Naive thymus-derived CD4-positive, alpha-beta T cell (primary cell): Measurements from ENCODE around the gene MYH13. TPM values are rescaled to one million over a fixed set of nuclear protein-coding genes. Genes with fewer than 3 reads are reported as not detected.

Source experiments
- ATAC-seq: fragments of 150-1000 bp; cut with Tn5 transposase; 2 replicates; pipeline ENCODE4 v1.10.0; 2021; ENCODE audit warnings: mild to moderate bottlenecking, moderate library complexity
- CTCF ChIA-PET: fragments of 350-600 bp; sonication (Branson Sonifier 250); formaldehyde crosslinking; loops from one replicate; lab custom pipeline; 2021; ENCODE audit warnings: antibody characterized with exemption; lab: Charles Lee
- POLR2A ChIA-PET: fragments of 350-600 bp; sonication (Branson Sonifier 250); formaldehyde crosslinking; loops from one replicate; lab custom pipeline; 2021; ENCODE audit warnings: antibody characterized with exemption, inconsistent platforms; lab: Charles Lee
- DNase-seq, 9 donors: peaks; one replicate each; pipeline versions ENCODE4 v3.0.0 to v3.0.0-alpha.2; 2020 to 2022; ENCODE audit warnings: mixed read lengths in 1 of 9
- H3K27ac ChIP-seq: one replicate; pipeline ENCODE4 v1.7.0; 2013; ENCODE audit warnings: mild to moderate bottlenecking, low read depth, low read length, moderate library complexity
- H3K27me3 ChIP-seq, 2 donors: one replicate each; pipeline ENCODE4 v1.7.0; 2013; ENCODE audit warnings: low read length in 2 of 2, mild to moderate bottlenecking in 2 of 2, moderate library complexity in 2 of 2; ENCODE audit not compliant: control insufficient read depth in 2 of 2, insufficient read depth in 2 of 2
- H3K36me3 ChIP-seq, 3 experiments: 1 replicate in 2 of 3; 2 replicates in 1 of 3; pipeline ENCODE4 v1.7.0; 2013; ENCODE audit warnings: low read length in 3 of 3, mild to moderate bottlenecking in 3 of 3, moderate library complexity in 1 of 3; ENCODE audit not compliant: insufficient read depth in 3 of 3, control insufficient read depth in 2 of 3
- H3K4me1 ChIP-seq, 2 donors: one replicate each; pipeline ENCODE4 v1.7.0; 2013; ENCODE audit warnings: low read length in 2 of 2, mild to moderate bottlenecking in 2 of 2, moderate library complexity in 1 of 2; ENCODE audit not compliant: control insufficient read depth in 2 of 2, insufficient read depth in 2 of 2
- H3K4me3 ChIP-seq: 2 replicates; pipeline ENCODE4 v1.7.0; 2013; ENCODE audit warnings: mild to moderate bottlenecking, low read length
- H3K9me3 ChIP-seq, 3 experiments: 1 replicate in 2 of 3; 2 replicates in 1 of 3; pipeline ENCODE4 v1.7.0; 2013; ENCODE audit warnings: low read length in 3 of 3; ENCODE audit not compliant: control insufficient read depth in 2 of 3
- H3K27ac Mint-ChIP-seq, 9 donors: one replicate each; pipeline ENCODE4 v1.8.0; 2020 to 2022; ENCODE audit warnings: mixed read lengths in 9 of 9, mild to moderate bottlenecking in 8 of 9, moderate library complexity in 5 of 9, inconsistent platforms in 2 of 9
- H3K27me3 Mint-ChIP-seq, 5 donors: one replicate each; pipeline ENCODE4 v1.8.0; 2021 to 2022; ENCODE audit warnings: mixed read lengths in 5 of 5, mild to moderate bottlenecking in 1 of 5
- H3K36me3 Mint-ChIP-seq, 5 donors: one replicate each; pipeline ENCODE4 v1.8.0; 2020 to 2022; ENCODE audit warnings: mixed read lengths in 5 of 5, mild to moderate bottlenecking in 3 of 5, inconsistent platforms in 1 of 5
- H3K4me1 Mint-ChIP-seq, 7 donors: one replicate each; pipeline ENCODE4 v1.8.0; 2020 to 2022; ENCODE audit warnings: mixed read lengths in 7 of 7, mild to moderate bottlenecking in 3 of 7, inconsistent platforms in 1 of 7
- H3K4me3 Mint-ChIP-seq, 10 donors: one replicate each; pipeline ENCODE4 v1.8.0; 2020 to 2022; ENCODE audit warnings: mild to moderate bottlenecking in 10 of 10, mixed read lengths in 10 of 10, moderate library complexity in 6 of 10, inconsistent platforms in 2 of 10
- H3K9me3 Mint-ChIP-seq, 11 donors: one replicate each; pipeline ENCODE4 v1.8.0; 2020 to 2022; ENCODE audit warnings: mixed read lengths in 11 of 11, mild to moderate bottlenecking in 4 of 11, inconsistent platforms in 1 of 11, moderate library complexity in 1 of 11
- intact Hi-C, 2 donors: fragments of 100-400 bp; cut with micrococcal nuclease; formaldehyde crosslinking; loops; one replicate each; pipeline ENCODE4 v1.15.1; 2023
- polyA plus RNA-seq, 2 donors: library from polyadenylated mRNA; unstranded; fragments of 300-500 nt; fragmentation: Illumina TruSeq; gene quantifications; one replicate each; pipeline ENCODE4 v1.2.3, GENCODE V29; 2021
- total RNA-seq, 6 experiments: library from RNA in 5 of 6; stranded (reverse) in 5 of 6; gene quantifications; 1 replicate in 5 of 6; 2 replicates in 1 of 6; pipeline ENCODE4 v1.2.3 and lab custom pipeline; 2021 to 2026

MYH13 gene
- total and polyA plus RNA-seq, 7 experiments from 2014 or later = not detected

DNA sequence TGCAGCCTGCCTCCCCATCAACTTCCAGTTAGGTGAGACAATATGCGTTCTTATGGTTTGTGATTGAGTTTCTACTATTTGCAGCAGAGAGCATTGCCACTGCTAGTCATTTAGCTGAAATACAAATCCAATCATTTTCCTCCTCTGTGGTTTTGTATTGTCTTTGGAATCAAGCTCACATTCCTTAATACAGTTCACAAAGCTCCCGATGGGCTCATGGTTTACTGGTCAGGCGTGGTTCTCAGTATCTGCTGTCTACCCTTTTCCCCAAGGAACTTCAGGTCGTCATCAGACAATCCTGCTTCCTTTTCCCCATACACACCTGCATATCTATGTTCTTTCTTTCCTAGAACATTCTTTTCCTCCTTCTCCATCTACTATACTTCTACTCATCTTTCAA, 104.8 kb downstream of the MYH13 start:
- Mint-ChIP-seq H3K27me3 (peaks cover 0 to 12% (median 5%) of the 10 kb centered on the region in 5 donors), H3K4me1 (no peaks in the 10 kb centered on the region), H3K36me3 (no peaks in the 10 kb centered on the region), H3K4me3 (no peak overlapping the region), H3K9me3 (peaks cover 0 to 17% (median 4%) of the 10 kb centered on the region in 11 donors), H3K27ac (no peak overlapping the region)
- Histone ChIP-seq H3K4me1 (no peaks in the 10 kb centered on the region), H3K27ac (no peak overlapping the region), H3K4me3 (no peak overlapping the region), H3K27me3 (no peaks in the 10 kb centered on the region), H3K36me3 (no peaks in the 10 kb centered on the region), H3K9me3 (no peaks in the 10 kb centered on the region)
- intact Hi-C loops = no loop called here
- no peak for ATAC-seq
- ChIA-PET POLR2A (no interaction called here), CTCF (no interaction called here)
- DNase-seq = no peak

- Histone ChIP-seq H3K36me3 (no peaks in the 10 kb centered on the region), H3K4me1 (no peaks in the 10 kb centered on the region), H3K9me3 (no peaks in the 10 kb centered on the region), H3K27ac (no peak overlapping the region), H3K27me3 (no peaks in the 10 kb centered on the region), H3K4me3 (no peak overlapping the region)
- DNase-seq (no peak), ATAC-seq (no peak)
- Mint-ChIP-seq H3K4me3 (no peak overlapping the region), H3K27ac (no peak overlapping the region), H3K4me1 (no peaks in the 10 kb centered on the region), H3K36me3 (no peaks in the 10 kb centered on the region), H3K9me3 (peaks cover 0 to 9% (median 4%) of the 10 kb centered on the region in 11 donors), H3K27me3 (peaks cover 0 to 6% (median under 1%) of the 10 kb centered on the region in 5 donors)
- CTCF ChIA-PET = no interaction called here
- POLR2A ChIA-PET = no interaction called here
- intact Hi-C loops = no loop called here
Measured at GRCh38 chr17:10266296-10266876, 106.4 kb downstream of the MYH13 start.

GRCh38 chr17:10265100-10265810, 107.6 kb downstream of the MYH13 start:
- no peaks in the 10 kb centered on the region for H3K4me1 ChIP-seq
- Mint-ChIP-seq H3K4me3 (no peak overlapping the region), H3K9me3 (peaks cover 0 to 9% (median 4%) of the 10 kb centered on the region in 11 donors), H3K4me1 (no peaks in the 10 kb centered on the region), H3K27me3 (peaks cover 0 to 9% (median 0%) of the 10 kb centered on the region in 5 donors), H3K27ac (no peak overlapping the region), H3K36me3 (no peaks in the 10 kb centered on the region)
- ATAC-seq (no peak), DNase-seq (no peak)
- H3K4me3 ChIP-seq = no peak overlapping the region
- H3K27me3 ChIP-seq = no peaks in the 10 kb centered on the region
- intact Hi-C loops = no loop called here
- H3K27ac ChIP-seq = no peak overlapping the region
- no peaks in the 10 kb centered on the region for H3K9me3 ChIP-seq
- ChIA-PET POLR2A (no interaction called here), CTCF (no interaction called here)
- no peaks in the 10 kb centered on the region for H3K36me3 ChIP-seq

DNA sequence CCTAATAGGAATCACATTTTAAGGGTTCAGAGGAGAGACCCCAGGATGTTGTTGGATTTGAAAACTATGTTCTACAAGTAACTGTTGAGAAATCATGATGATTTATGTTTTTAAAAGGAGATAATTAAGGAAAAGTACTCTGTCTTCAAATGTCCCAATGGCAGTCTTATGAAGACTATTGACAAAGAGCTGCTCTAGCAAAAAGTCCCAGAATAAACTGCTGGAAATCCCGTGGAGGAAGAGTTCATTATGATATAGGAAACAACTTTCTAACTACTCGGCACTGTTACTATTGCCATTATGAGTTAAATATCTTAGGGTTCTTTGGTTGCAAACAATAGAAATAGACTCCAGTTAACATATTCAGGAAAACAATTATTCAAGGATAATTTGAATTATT, 108.8 kb downstream of the MYH13 start:
- H3K27me3 ChIP-seq = no peaks in the 10 kb centered on the region
- Mint-ChIP-seq H3K9me3 (peaks cover 0 to 8% (median 3%) of the 10 kb centered on the region in 11 donors), H3K4me1 (no peaks in the 10 kb centered on the region), H3K36me3 (no peaks in the 10 kb centered on the region), H3K27ac (no peak overlapping the region), H3K4me3 (no peak overlapping the region), H3K27me3 (peaks cover 0 to 9% (median under 1%) of the 10 kb centered on the region in 5 donors)
- no peaks in the 10 kb centered on the region for H3K4me1 ChIP-seq
- ChIA-PET CTCF (no interaction called here), POLR2A (no interaction called here)
- H3K36me3 ChIP-seq = no peaks in the 10 kb centered on the region
- ATAC-seq (no peak), DNase-seq (no peak)
- no peaks in the 10 kb centered on the region for H3K9me3 ChIP-seq
- no peak overlapping the region for H3K27ac ChIP-seq
- no peak overlapping the region for H3K4me3 ChIP-seq
- intact Hi-C loops = no loop called here

- H3K4me3 ChIP-seq = no peak overlapping the region
- ChIA-PET POLR2A (no interaction called here), CTCF (no interaction called here)
- DNase-seq = no peak
- no peaks in the 10 kb centered on the region for H3K9me3 ChIP-seq
- Mint-ChIP-seq H3K9me3 (peaks cover 0 to 8% (median 2%) of the 10 kb centered on the region in 11 donors), H3K27ac (no peak overlapping the region), H3K27me3 (peaks cover 0 to 7% (median under 1%) of the 10 kb centered on the region in 5 donors), H3K4me3 (no peak overlapping the region), H3K4me1 (no peaks in the 10 kb centered on the region), H3K36me3 (no peaks in the 10 kb centered on the region)
- no peaks in the 10 kb centered on the region for H3K27me3 ChIP-seq
- H3K4me1 ChIP-seq = no peaks in the 10 kb centered on the region
- no peaks in the 10 kb centered on the region for H3K36me3 ChIP-seq
- no peak overlapping the region for H3K27ac ChIP-seq
- intact Hi-C loops = no loop called here
- no peak for ATAC-seq
Measured at GRCh38 chr17:10262451-10262850, 110.4 kb downstream of the MYH13 start.

DNA sequence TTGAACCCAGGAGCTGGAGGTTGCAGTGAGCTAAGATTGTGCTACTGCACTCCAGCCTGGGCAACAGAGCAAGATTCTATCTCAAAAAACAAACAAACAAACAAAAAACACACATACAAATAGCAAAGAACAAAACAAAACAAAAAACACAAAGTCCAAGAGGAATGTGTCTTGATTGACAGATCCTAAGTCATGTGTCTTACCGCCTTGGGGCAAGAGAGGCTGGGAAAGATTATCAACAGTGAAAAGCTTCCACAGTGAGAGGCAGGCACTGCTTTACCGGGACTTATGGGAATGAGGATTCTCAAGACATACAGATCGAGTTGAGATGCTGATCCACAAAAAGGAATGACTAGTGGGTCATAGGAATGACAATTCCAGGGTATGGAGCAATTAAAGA, 111.7 kb downstream of the MYH13 start:
- Histone ChIP-seq H3K27me3 (no peaks in the 10 kb centered on the region), H3K4me3 (no peak overlapping the region), H3K4me1 (no peaks in the 10 kb centered on the region), H3K27ac (no peak overlapping the region), H3K9me3 (no peaks in the 10 kb centered on the region), H3K36me3 (no peaks in the 10 kb centered on the region)
- Mint-ChIP-seq H3K4me1 (no peaks in the 10 kb centered on the region), H3K36me3 (no peaks in the 10 kb centered on the region), H3K27me3 (peaks cover 0 to 7% (median 0%) of the 10 kb centered on the region in 5 donors), H3K9me3 (peaks cover 0 to 9% (median 3%) of the 10 kb centered on the region in 11 donors), H3K4me3 (no peak overlapping the region), H3K27ac (no peak overlapping the region)
- ChIA-PET POLR2A (no interaction called here), CTCF (no interaction called here)
- no peak for DNase-seq
- intact Hi-C loops = no loop called here
- no peak for ATAC-seq
